HCT116 (cell line): ENCODE results near the gene VSNL1.

Source experiments
- CEBPB ChIP-seq: IDR thresholded peaks from 2 replicates; pipeline ENCODE4 v1.6.1; 2012; ENCODE audit warnings: low read depth
- EGR1 ChIP-seq: IDR thresholded peaks from 2 replicates; pipeline ENCODE4 v1.6.1; 2012; ENCODE audit warnings: low read depth
- EZH2 ChIP-seq: fragments of 200-600 bp; sonication (generic); IDR thresholded peaks from 2 replicates; pipeline ENCODE4 v1.6.1; 2017; ENCODE audit warnings: antibody characterized with exemption, mixed run types
- POLR2A ChIP-seq: IDR thresholded peaks from 2 replicates; pipeline ENCODE4 v1.7.0; 2011; ENCODE audit warnings: borderline replicate concordance; ENCODE audit not compliant: insufficient read depth, insufficient read length; ENCODE audit errors: extremely low read depth
- POLR2AphosphoS5 ChIP-seq: IDR thresholded peaks from 2 replicates; pipeline ENCODE4 v1.6.1; 2011; ENCODE audit warnings: mild to moderate bottlenecking, low read depth, low read length, moderate library complexity
- RAD21 ChIP-seq: IDR thresholded peaks from 2 replicates; pipeline ENCODE4 v1.6.1; 2012; ENCODE audit warnings: low read depth, mild to moderate bottlenecking
- SP1 ChIP-seq: IDR thresholded peaks from 2 replicates; pipeline ENCODE4 v1.6.1; 2012; ENCODE audit warnings: low read depth
- YY1 ChIP-seq: IDR thresholded peaks from 2 replicates; pipeline ENCODE4 v1.6.1; 2011; ENCODE audit warnings: low read length, low read depth, moderate library complexity, mild to moderate bottlenecking; ENCODE audit not compliant: insufficient replicate concordance; ENCODE audit errors: extremely low read depth
- ZNF274 ChIP-seq: fragments of 200-500 bp; sonication (Bioruptor generic); IDR thresholded peaks from 2 replicates; pipeline ENCODE4 v1.6.1; 2014; ENCODE audit warnings: mild to moderate bottlenecking, low read depth, low read length, inconsistent platforms
- TF ChIP-seq, protein P1 (sequence below), 3 experiments: fragments of 200-600 bp in 1 of 3; sonication (generic) in 1 of 3; IDR thresholded peaks in 2 of 3; conservative IDR thresholded peaks in 1 of 3; 2 replicates each; pipeline ENCODE4 v1.5.1; 2012 to 2017; ENCODE audit warnings: low read depth in 2 of 3, low read length in 2 of 3, antibody characterized with exemption in 1 of 3, borderline replicate concordance in 1 of 3, control low read depth in 1 of 3, mild to moderate bottlenecking in 1 of 3, mixed read lengths in 1 of 3, mixed run types in 1 of 3, moderate library complexity in 1 of 3; ENCODE audit not compliant: insufficient read depth in 1 of 3
- TF ChIP-seq, protein P2 (sequence below): IDR thresholded peaks from 2 replicates; pipeline ENCODE4 v1.6.1; 2012

DNA sequence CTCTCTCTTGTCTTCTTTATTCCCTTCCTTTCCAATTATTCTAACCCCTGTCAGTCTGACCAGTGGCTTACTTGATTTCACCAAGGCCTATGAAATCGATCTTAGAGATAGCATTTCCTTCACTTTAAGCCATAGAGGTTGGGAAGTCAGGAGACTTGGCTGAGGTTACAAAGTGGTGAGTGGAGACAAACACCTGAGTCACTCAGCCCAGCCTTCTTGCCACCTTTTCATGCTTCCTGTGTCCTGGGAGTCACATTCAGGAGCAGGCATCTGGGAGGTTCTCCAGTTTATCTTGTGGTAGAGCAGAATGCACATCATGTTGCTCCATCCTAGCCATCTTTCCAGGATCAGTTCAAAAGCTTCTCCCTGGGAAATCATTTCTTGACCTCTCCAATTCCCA is 59.1 kb downstream of the VSNL1 start:
- peak; percentile 72 for TF ChIP-seq SP1
- no peak for TF ChIP-seq YY1
- peak; percentile 30; the same call in 1 of the 2 replicates for TF ChIP-seq POLR2AphosphoS5
- no peak for TF ChIP-seq EZH2
- TF ChIP-seq, protein P1, sequence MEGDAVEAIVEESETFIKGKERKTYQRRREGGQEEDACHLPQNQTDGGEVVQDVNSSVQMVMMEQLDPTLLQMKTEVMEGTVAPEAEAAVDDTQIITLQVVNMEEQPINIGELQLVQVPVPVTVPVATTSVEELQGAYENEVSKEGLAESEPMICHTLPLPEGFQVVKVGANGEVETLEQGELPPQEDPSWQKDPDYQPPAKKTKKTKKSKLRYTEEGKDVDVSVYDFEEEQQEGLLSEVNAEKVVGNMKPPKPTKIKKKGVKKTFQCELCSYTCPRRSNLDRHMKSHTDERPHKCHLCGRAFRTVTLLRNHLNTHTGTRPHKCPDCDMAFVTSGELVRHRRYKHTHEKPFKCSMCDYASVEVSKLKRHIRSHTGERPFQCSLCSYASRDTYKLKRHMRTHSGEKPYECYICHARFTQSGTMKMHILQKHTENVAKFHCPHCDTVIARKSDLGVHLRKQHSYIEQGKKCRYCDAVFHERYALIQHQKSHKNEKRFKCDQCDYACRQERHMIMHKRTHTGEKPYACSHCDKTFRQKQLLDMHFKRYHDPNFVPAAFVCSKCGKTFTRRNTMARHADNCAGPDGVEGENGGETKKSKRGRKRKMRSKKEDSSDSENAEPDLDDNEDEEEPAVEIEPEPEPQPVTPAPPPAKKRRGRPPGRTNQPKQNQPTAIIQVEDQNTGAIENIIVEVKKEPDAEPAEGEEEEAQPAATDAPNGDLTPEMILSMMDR (IDR thresholded peaks at IDR 0.05 in 2 of 3, conservative IDR thresholded peaks at IDR 0.05 in 1 of 3; ENCODE audit: borderline replicate concordance in 1 of 3, insufficient read depth in 1 of 3, low read depth in 2 of 3, low read length in 2 of 3), result no peak
- TF ChIP-seq CEBPB, result no peak
- peak; percentile 6; the same call in 1 of the 2 replicates for TF ChIP-seq RAD21
- TF ChIP-seq POLR2A, result no peak
- TF ChIP-seq ZNF274, result no peak
- TF ChIP-seq, protein P2, sequence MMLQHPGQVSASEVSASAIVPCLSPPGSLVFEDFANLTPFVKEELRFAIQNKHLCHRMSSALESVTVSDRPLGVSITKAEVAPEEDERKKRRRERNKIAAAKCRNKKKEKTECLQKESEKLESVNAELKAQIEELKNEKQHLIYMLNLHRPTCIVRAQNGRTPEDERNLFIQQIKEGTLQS, result no peak
- TF ChIP-seq EGR1, result no peak
